Caco-2 (cell line): ENCODE results near the gene MACROD2. TPM values are rescaled to one million over a fixed set of nuclear protein-coding genes. Genes with fewer than 3 reads are reported as not detected.

Experiments used
- BruUV-seq: library from RNA; stranded (reverse); fragments of 400-500 nt; replicated peaks from 2 replicates; lab custom pipeline; 2021; lab: Mats Ljungman, UMichigan
- CTCF ChIA-PET: fragments of 300-600 bp; sonication (Branson Sonifier 250); formaldehyde crosslinking; loops from one replicate; lab custom pipeline; 2022; ENCODE audit warnings: antibody characterized with exemption; lab: Charles Lee
- POLR2A ChIA-PET: fragments of 300-600 bp; sonication (Branson Sonifier 250); formaldehyde crosslinking; loops from one replicate; lab custom pipeline; 2022; ENCODE audit warnings: antibody characterized with exemption; lab: Charles Lee
- DNase-seq, 2 experiments: peaks; one replicate each; pipeline versions ENCODE4 v3.0.0 to v3.0.0-alpha.2; 2020 to 2022
- H3K27me3 ChIP-seq: replicated peaks from 2 replicates; pipeline ENCODE4 v1.6.0; 2011; ENCODE audit warnings: low read length; ENCODE audit not compliant: control insufficient read depth, insufficient read depth
- H3K36me3 ChIP-seq: 2 replicates; pipeline ENCODE4 v1.5.1; 2011; ENCODE audit warnings: low read length; ENCODE audit not compliant: control insufficient read depth, insufficient read depth
- H3K4me1 ChIP-seq: fragments of 250-450 bp; sonication (Bioruptor Pico); 2 replicates; pipeline ENCODE4 v1.5.1; 2020; ENCODE audit warnings: mild to moderate bottlenecking
- H3K4me3 ChIP-seq: 2 replicates; pipeline ENCODE4 v1.5.1; 2011; ENCODE audit warnings: low read depth, mild to moderate bottlenecking, control low read depth, low read length
- H3K9me3 ChIP-seq: fragments of 250-450 bp; sonication (Bioruptor Pico); 2 replicates; pipeline ENCODE4 v1.5.1; 2020; ENCODE audit warnings: mild to moderate bottlenecking, moderate library complexity
- H3K27ac Mint-ChIP-seq: one replicate; pipeline ENCODE4 v1.8.0; 2022; ENCODE audit warnings: mixed read lengths; ENCODE audit not compliant: unreplicated experiment
- H3K27me3 Mint-ChIP-seq: one replicate; pipeline ENCODE4 v1.8.0; 2022; ENCODE audit warnings: mixed read lengths; ENCODE audit not compliant: insufficient read depth, unreplicated experiment
- H3K36me3 Mint-ChIP-seq: one replicate; pipeline ENCODE4 v1.8.0; 2022; ENCODE audit warnings: mild to moderate bottlenecking, mixed read lengths; ENCODE audit not compliant: insufficient read depth, unreplicated experiment
- H3K4me1 Mint-ChIP-seq: one replicate; pipeline ENCODE4 v1.8.0; 2022; ENCODE audit warnings: low read depth, mixed read lengths; ENCODE audit not compliant: unreplicated experiment
- H3K4me3 Mint-ChIP-seq: one replicate; pipeline ENCODE4 v1.8.0; 2022; ENCODE audit warnings: mild to moderate bottlenecking, moderate library complexity, mixed read lengths; ENCODE audit not compliant: unreplicated experiment
- H3K9me3 Mint-ChIP-seq: one replicate; pipeline ENCODE4 v1.8.0; 2022; ENCODE audit warnings: mixed read lengths; ENCODE audit not compliant: unreplicated experiment
- intact Hi-C: fragments of 100-400 bp; cut with micrococcal nuclease; formaldehyde crosslinking; loops from one replicate; pipeline ENCODE4 v1.10.0; 2022; ENCODE audit not compliant: unreplicated experiment
- total RNA-seq: library from RNA; stranded (reverse); gene quantifications from 2 replicates; pipeline ENCODE4 v1.2.3, GENCODE V29; 2022
- TF ChIP-seq, protein P1 (sequence below), 2 experiments: fragments of 200-600 bp in 1 of 2; IDR thresholded peaks; 1 replicate in 1 of 2; 2 replicates in 1 of 2; pipeline versions ENCODE4 v1.5.1 to v1.8.0; 2011 to 2022; ENCODE audit warnings: antibody characterized with exemption in 1 of 2, control low read depth in 1 of 2, inconsistent platforms in 1 of 2, low read depth in 1 of 2, low read length in 1 of 2, mild to moderate bottlenecking in 1 of 2, moderate library complexity in 1 of 2; ENCODE audit not compliant: insufficient read depth in 1 of 2, severe bottlenecking in 1 of 2, unreplicated experiment in 1 of 2

MACROD2 gene
- total RNA-seq, 1 experiment from 2014 or later: 6.4 TPM

DNA sequence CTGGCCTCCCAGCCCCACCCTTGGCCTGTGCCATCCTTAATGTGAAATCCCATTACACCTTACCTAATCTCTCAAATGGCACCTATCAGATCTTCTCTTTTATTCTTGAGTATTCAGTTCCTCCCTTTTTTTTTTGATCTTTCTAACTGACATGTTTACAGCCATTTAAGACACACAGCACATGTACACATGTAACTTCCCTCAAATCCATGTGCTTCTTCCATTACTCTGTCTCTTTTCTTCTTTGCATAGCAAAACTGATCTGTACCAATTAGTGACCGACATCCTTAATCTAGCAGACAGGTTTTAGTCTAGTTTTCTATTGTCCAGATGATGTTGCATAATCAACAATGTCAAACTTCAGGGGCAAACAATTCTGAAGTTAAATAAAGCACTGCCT is 755.9 kb downstream of the MACROD2 start:
- no peak overlapping the region for H3K4me3 Mint-ChIP-seq
- no peak for DNase-seq
- H3K4me3 ChIP-seq: no peak overlapping the region
- TF ChIP-seq, protein P1, sequence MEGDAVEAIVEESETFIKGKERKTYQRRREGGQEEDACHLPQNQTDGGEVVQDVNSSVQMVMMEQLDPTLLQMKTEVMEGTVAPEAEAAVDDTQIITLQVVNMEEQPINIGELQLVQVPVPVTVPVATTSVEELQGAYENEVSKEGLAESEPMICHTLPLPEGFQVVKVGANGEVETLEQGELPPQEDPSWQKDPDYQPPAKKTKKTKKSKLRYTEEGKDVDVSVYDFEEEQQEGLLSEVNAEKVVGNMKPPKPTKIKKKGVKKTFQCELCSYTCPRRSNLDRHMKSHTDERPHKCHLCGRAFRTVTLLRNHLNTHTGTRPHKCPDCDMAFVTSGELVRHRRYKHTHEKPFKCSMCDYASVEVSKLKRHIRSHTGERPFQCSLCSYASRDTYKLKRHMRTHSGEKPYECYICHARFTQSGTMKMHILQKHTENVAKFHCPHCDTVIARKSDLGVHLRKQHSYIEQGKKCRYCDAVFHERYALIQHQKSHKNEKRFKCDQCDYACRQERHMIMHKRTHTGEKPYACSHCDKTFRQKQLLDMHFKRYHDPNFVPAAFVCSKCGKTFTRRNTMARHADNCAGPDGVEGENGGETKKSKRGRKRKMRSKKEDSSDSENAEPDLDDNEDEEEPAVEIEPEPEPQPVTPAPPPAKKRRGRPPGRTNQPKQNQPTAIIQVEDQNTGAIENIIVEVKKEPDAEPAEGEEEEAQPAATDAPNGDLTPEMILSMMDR (IDR thresholded peaks at IDR 0.05; ENCODE audit: insufficient read depth in 1 of 2, low read depth in 1 of 2, low read length in 1 of 2, severe bottlenecking in 1 of 2, unreplicated experiment in 1 of 2): no peak
- POLR2A ChIA-PET: no interaction called here
- H3K9me3 ChIP-seq: no peaks in the 10 kb centered on the region
- H3K9me3 Mint-ChIP-seq: no peaks in the 10 kb centered on the region
- no peaks in the 10 kb centered on the region for H3K36me3 Mint-ChIP-seq
- no peak overlapping the region for H3K27ac Mint-ChIP-seq
- intact Hi-C loops: no loop called here
- no peaks in the 10 kb centered on the region for H3K4me1 Mint-ChIP-seq
- CTCF ChIA-PET: no interaction called here
- H3K4me1 ChIP-seq: no peaks in the 10 kb centered on the region
- no peaks in the 10 kb centered on the region for H3K27me3 Mint-ChIP-seq
- no peaks in the 10 kb centered on the region for H3K36me3 ChIP-seq
- no peaks in the 10 kb centered on the region for H3K27me3 ChIP-seq
- BruUV-seq: no TSS peak

DNA sequence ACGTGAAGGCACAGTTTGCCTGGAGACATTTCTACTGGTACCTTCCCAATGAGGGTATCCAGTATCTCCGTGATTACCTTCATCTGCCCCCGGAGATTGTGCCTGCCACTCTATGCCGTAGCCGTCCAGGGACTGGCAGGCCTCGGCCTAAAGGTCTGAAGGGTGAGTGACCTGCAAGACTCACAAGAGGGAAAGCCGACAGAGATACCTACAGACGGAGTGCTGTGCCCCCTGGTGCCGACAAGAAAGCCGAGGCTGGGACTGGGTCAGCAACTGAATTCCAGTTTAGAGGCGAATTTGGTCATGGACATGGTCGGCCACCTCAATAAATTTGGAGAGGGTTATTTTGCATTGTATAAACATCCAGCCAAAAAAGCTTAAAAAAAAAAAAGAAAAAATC is 762.4 kb downstream of the MACROD2 start:
- DNase-seq: peak in 1 of 2 experiments; percentile 4
- no peak overlapping the region for H3K27ac Mint-ChIP-seq
- ChIA-PET CTCF (no interaction called here), POLR2A (no interaction called here)
- H3K9me3 ChIP-seq: no peaks in the 10 kb centered on the region
- no TSS peak for BruUV-seq
- H3K27me3 Mint-ChIP-seq: no peaks in the 10 kb centered on the region
- no peaks in the 10 kb centered on the region for H3K36me3 ChIP-seq
- H3K36me3 Mint-ChIP-seq: peaks cover 4% of the 10 kb centered on the region
- H3K9me3 Mint-ChIP-seq: no peaks in the 10 kb centered on the region
- TF ChIP-seq, protein P1 (IDR thresholded peaks at IDR 0.05; ENCODE audit: insufficient read depth in 1 of 2, low read depth in 1 of 2, low read length in 1 of 2, severe bottlenecking in 1 of 2, unreplicated experiment in 1 of 2): no peak
- intact Hi-C loops: no loop called here
- H3K4me1 Mint-ChIP-seq: no peaks in the 10 kb centered on the region
- H3K4me3 ChIP-seq: no peak overlapping the region
- H3K4me3 Mint-ChIP-seq: no peak overlapping the region
- H3K27me3 ChIP-seq: no peaks in the 10 kb centered on the region
- no peaks in the 10 kb centered on the region for H3K4me1 ChIP-seq

DNA sequence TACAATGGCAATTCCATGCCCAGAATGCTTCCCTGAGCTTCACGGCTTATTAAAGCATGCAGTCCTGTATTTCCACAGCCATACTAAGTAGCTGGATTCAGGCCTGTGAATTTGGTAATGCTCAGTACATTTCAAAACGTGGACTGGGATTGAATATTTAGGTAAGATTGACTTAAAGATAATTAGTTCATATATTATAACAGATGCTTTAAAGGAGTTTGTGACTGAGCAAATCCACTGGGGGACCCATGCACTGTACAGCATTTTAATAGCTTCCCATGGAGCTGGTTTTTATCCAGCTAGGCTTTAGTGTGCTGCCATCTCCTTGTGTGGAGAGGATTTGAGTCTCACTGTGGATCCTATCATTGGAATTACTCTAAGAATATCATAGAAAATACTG is 763.0 kb downstream of the MACROD2 start:
- Histone ChIP-seq H3K27me3 (no peaks in the 10 kb centered on the region), H3K9me3 (no peaks in the 10 kb centered on the region), H3K36me3 (no peaks in the 10 kb centered on the region), H3K4me1 (no peaks in the 10 kb centered on the region), H3K4me3 (no peak overlapping the region)
- H3K9me3 Mint-ChIP-seq: no peaks in the 10 kb centered on the region
- ChIA-PET POLR2A (no interaction called here), CTCF (no interaction called here)
- no TSS peak for BruUV-seq
- H3K27me3 Mint-ChIP-seq: no peaks in the 10 kb centered on the region
- intact Hi-C loops: no loop called here
- no peak overlapping the region for H3K4me3 Mint-ChIP-seq
- H3K27ac Mint-ChIP-seq: no peak overlapping the region
- DNase-seq: no peak
- peaks cover 4% of the 10 kb centered on the region for H3K36me3 Mint-ChIP-seq
- TF ChIP-seq, protein P1 (IDR thresholded peaks at IDR 0.05; ENCODE audit: insufficient read depth in 1 of 2, low read depth in 1 of 2, low read length in 1 of 2, severe bottlenecking in 1 of 2, unreplicated experiment in 1 of 2): no peak
- no peaks in the 10 kb centered on the region for H3K4me1 Mint-ChIP-seq
